GM21447 (cell line): ENCODE measurements around the gene CCDC136.
A peak's percentile ranks its signal among the peaks of the same experiment; 100 is the strongest.

Experiments
- ATAC-seq: cut with Tn5 transposase; IDR thresholded peaks from one replicate; pipeline ENCODE4 v1.9.1; 2021; ENCODE audit not compliant: unreplicated experiment

The CCDC136 gene

DNA sequence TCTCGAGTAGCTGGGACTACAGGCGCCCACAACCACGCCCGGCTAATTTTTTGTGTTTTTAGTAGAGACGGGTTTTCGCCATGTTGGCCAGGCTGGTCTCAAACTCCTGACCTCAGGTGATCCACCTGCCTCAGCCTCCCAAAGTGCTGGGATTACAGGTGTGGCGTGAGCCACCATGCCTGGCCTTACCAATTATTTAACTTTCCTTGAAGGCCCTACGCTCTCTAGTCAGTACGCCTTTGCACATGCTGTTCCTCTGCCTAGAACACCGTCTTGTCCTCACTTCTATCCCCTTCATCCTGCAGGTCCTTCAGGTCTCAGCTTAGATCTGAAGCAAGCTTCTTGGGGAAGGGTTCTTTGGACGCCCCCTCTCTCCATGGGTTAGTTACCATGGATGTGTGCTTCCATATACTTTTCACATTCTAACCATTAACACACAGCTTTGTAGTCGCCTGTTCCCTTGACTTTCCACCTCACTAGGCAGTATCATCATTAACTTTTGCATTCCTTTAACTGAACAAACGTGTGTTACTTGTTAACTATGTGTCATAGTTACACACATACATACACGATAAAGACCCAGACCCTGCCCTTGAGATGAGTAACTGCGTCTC is 70.3 kb downstream of the CCDC136 start:
- peak; percentile 1 for ATAC-seq

GRCh38 chr7:128862571-128863432 is 71.0 kb downstream of the CCDC136 start, which contains the start of gene ATP6V1F:
TSS of gene ATP6V1F (plus strand) at chr7:128862856. CDS start at chr7:128862905, 49 bp downstream.
- peak; percentile 87 for ATAC-seq

- peak; percentile 34 for ATAC-seq
These were observed 71.7 kb downstream of the CCDC136 start for GRCh38 chr7:128863433-128863989.

DNA sequence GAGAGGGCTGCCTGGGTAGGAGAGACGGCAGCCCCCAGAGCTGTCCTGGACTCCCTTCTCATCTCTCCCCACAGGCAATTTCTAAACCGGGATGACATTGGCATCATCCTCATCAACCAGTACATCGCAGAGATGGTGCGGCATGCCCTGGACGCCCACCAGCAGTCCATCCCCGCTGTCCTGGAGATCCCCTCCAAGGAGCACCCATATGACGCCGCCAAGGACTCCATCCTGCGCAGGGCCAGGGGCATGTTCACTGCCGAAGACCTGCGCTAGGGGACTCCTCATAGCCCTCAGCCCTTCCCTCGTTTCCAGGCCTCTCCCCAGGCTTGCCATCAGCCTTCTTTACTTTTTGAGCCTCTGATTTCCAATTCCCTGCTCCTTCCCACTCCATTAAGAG is 73.5 kb downstream of the CCDC136 start:
- no peak for ATAC-seq

DNA sequence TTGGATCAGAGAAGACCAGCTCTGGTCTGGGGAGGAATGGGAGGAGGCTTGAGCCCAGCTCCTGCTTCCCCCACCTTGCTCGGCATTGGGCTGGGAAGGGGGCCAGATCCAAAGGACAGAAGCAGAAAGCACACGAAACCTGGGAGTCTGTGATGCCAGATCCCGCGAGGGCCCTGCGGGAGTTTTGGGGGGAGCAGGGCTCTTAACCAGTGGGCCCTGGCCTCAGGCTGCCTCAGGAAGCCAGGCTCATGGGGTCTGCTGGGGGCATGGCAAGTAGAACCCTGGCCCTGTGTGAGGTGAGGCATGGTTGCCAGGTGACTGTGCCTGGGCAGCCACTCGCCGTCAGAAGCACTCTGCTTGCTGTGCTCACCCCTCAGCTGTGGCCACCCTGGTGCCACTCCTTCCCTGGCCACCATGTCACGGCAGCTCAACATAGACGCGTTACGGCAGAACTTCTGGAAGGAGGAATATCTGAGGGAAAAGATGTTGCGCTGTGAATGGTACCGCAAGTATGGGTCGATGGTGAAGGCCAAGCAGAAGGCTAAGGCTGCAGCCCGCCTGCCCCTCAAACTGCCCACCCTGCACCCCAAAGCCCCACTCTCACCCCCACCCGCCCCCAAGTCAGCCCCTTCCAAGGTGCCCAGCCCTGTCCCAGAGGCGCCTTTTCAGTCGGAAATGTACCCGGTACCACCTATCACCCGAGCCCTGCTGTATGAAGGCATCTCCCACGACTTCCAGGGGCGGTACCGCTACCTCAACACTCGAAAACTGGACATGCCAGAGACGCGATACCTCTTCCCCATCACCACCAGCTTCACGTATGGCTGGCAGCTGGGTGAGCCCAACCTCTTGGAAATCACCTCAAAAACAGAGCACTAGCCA is 74.5 kb downstream of the CCDC136 start:
- ATAC-seq = no peak

DNA sequence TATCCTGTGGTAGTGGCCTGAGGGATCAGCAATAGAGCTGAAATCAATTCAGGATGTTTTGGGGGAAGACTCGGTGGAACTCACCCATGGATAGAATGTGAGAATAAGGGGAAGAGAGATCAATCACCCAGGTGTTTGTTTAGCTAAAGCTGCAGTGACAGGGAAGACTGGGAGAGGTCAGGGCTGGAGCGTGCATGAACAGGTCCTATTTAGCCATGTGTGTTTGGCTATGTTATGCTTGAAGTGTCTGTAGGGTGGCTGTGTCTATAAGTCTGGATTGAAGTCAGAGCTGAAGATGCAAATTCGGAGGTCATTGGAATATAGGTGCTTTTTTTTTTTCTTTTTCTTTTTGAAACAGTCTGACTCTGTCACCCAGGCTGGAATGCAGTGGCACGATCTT is 75.5 kb downstream of the CCDC136 start:
- ATAC-seq = no peak

DNA sequence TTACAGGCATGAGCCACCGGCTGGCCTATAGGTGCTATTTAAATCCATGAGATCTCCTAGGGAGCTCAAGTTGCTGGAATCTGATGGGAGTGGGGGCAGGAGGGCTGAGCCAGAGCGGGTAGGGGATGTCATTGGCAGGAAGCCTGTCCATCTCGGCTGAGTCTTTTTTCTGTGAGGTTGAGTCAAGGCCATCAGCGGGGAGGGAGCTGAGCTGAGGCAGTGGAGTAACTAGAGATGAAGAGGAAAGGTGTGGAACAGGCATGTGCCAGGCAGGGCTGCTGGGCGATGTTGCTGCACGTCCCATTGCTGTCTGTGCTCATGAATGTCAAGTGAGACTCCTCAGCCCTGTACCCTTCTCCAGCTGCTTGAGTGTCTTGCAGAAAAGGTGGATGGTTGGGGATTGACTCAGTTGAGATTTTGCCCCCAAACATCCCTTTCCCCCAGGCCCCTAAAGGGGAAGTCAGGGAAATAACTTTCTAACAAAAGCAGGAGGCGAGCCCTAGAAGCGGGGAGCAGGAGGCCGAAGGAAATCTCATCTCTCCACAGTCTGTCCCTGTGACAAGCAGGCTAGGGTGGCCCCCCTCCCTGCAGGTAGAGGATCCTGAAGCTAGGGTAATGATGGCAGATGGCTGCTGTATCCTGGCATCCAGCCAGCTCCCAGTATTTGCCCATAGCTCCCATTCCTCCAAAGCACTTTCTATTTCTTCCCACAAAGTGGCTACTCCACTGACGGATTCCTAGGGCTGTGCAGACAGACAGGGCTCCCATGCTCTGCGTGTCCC is 76.3 kb downstream of the CCDC136 start:
- no peak for ATAC-seq

GRCh38 chr7:128868624-128869137 is 76.9 kb downstream of the CCDC136 start:
- ATAC-seq = peak; percentile 7

- ATAC-seq = peak; percentile 59
These were observed 77.6 kb downstream of the CCDC136 start for GRCh38 chr7:128869138-128869943.

- ATAC-seq = no peak
These were observed 78.1 kb downstream of the CCDC136 start for GRCh38 chr7:128869944-128870285.

DNA sequence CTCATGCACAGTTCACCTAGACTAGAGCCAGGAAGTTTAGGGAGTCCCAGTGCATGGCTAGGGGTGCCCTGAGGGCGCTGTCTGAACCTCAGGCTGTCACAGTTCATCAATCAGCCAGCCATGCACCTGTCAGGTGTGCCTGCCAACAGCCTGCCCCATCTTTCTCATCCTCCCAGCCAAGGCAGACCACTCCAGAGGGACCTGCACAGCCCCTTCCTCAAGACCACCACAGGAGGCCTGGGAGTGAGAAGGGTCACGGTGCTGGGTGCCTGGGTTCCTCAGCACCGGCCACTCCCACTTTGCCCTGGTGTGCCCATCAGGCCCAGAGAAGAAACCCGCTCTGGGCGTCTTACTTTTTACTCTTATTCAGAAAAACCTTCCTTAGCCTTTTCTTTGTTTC is 79.3 kb downstream of the CCDC136 start:
- ATAC-seq = no peak
